ENCODE measurements around the gene SPINK4. TPM values are rescaled to one million over a fixed set of nuclear protein-coding genes. Genes with fewer than 3 reads are reported as not detected.

The SPINK4 gene
- total RNA-seq, 1 donor from 2014 or later, result not detected

- no peak for DNase-seq
- Mint-ChIP-seq H3K4me3 (ENCODE audit: unreplicated experiment) (no peak overlapping the region), H3K4me1 (ENCODE audit: low read depth, unreplicated experiment) (no peaks in the 10 kb centered on the region), H3K36me3 (ENCODE audit: unreplicated experiment) (peaks cover 4% of the 10 kb centered on the region), H3K27me3 (ENCODE audit: unreplicated experiment) (peaks cover 6% of the 10 kb centered on the region), H3K9me3 (ENCODE audit: unreplicated experiment) (peaks cover 6% of the 10 kb centered on the region), H3K27ac (ENCODE audit: unreplicated experiment) (no peak overlapping the region)
- no peak for TF ChIP-seq CTCF (IDR thresholded peaks at IDR 0.05; ENCODE audit: partially characterized antibody, unreplicated experiment)
Observed at GRCh38 chr9:33242609-33243134, 2.7 kb downstream of the SPINK4 start.

- Mint-ChIP-seq H3K9me3 (ENCODE audit: unreplicated experiment) (peaks cover 6% of the 10 kb centered on the region), H3K4me1 (ENCODE audit: low read depth, unreplicated experiment) (no peaks in the 10 kb centered on the region)
- no peak for DNase-seq
Observed at GRCh38 chr9:33244137-33244784, 4.3 kb downstream of the SPINK4 start.

GRCh38 chr9:33245341-33245740 is 5.4 kb downstream of the SPINK4 start:
- H3K4me1 Mint-ChIP-seq (ENCODE audit: low read depth, unreplicated experiment), result no peaks in the 10 kb centered on the region
- no peak overlapping the region for H3K4me3 Mint-ChIP-seq (ENCODE audit: unreplicated experiment)
- no peak for DNase-seq
- TF ChIP-seq CTCF (IDR thresholded peaks at IDR 0.05; ENCODE audit: partially characterized antibody, unreplicated experiment), result no peak
- H3K9me3 Mint-ChIP-seq (ENCODE audit: unreplicated experiment), result peaks cover 4% of the 10 kb centered on the region
- peaks cover 4% of the 10 kb centered on the region for H3K27me3 Mint-ChIP-seq (ENCODE audit: unreplicated experiment)
- H3K27ac Mint-ChIP-seq (ENCODE audit: unreplicated experiment), result no peak overlapping the region
- H3K36me3 Mint-ChIP-seq (ENCODE audit: unreplicated experiment), result peaks cover 4% of the 10 kb centered on the region

More at GRCh38 chr9:33244137-33244784, 4.3 kb downstream of the SPINK4 start:
- peaks cover 4% of the 10 kb centered on the region for H3K36me3 Mint-ChIP-seq (ENCODE audit: unreplicated experiment)
- H3K27ac Mint-ChIP-seq (ENCODE audit: unreplicated experiment), result no peak overlapping the region
- peaks cover 6% of the 10 kb centered on the region for H3K27me3 Mint-ChIP-seq (ENCODE audit: unreplicated experiment)
- TF ChIP-seq CTCF (IDR thresholded peaks at IDR 0.05; ENCODE audit: partially characterized antibody, unreplicated experiment), result no peak
- H3K4me3 Mint-ChIP-seq (ENCODE audit: unreplicated experiment), result no peak overlapping the region

- Mint-ChIP-seq H3K27ac (ENCODE audit: unreplicated experiment) (no peak overlapping the region), H3K4me1 (ENCODE audit: low read depth, unreplicated experiment) (no peaks in the 10 kb centered on the region), H3K27me3 (ENCODE audit: unreplicated experiment) (peaks cover 4% of the 10 kb centered on the region), H3K36me3 (ENCODE audit: unreplicated experiment) (no peaks in the 10 kb centered on the region), H3K9me3 (ENCODE audit: unreplicated experiment) (peaks cover 6% of the 10 kb centered on the region), H3K4me3 (ENCODE audit: unreplicated experiment) (no peak overlapping the region)
- DNase-seq, result no peak
- TF ChIP-seq CTCF (IDR thresholded peaks at IDR 0.05; ENCODE audit: partially characterized antibody, unreplicated experiment), result no peak
Observed at GRCh38 chr9:33246269-33246860, 6.4 kb downstream of the SPINK4 start.

GRCh38 chr9:33248606-33249005 is 8.6 kb downstream of the SPINK4 start:
- no peak for TF ChIP-seq CTCF (IDR thresholded peaks at IDR 0.05; ENCODE audit: partially characterized antibody, unreplicated experiment)
- H3K9me3 Mint-ChIP-seq (ENCODE audit: unreplicated experiment), result peaks cover 6% of the 10 kb centered on the region
- peaks cover 4% of the 10 kb centered on the region for H3K27me3 Mint-ChIP-seq (ENCODE audit: unreplicated experiment)
- no peaks in the 10 kb centered on the region for H3K4me1 Mint-ChIP-seq (ENCODE audit: low read depth, unreplicated experiment)
- peaks cover 7% of the 10 kb centered on the region for H3K36me3 Mint-ChIP-seq (ENCODE audit: unreplicated experiment)
- no peak for DNase-seq
- H3K4me3 Mint-ChIP-seq (ENCODE audit: unreplicated experiment), result no peak overlapping the region
- H3K27ac Mint-ChIP-seq (ENCODE audit: unreplicated experiment), result no peak overlapping the region

Measured in glutamatergic neuron (in vitro differentiated cells).